Brain (organoid and tissue), 1 donor: ENCODE measurements around the gene SHLD2. TPM values are rescaled to one million over a fixed set of nuclear protein-coding genes. Genes with fewer than 3 reads are reported as not detected.

ENCODE experiments used
- polyA plus RNA-seq: library from polyadenylated mRNA; stranded (reverse); fragments of 350-450 nt; fragmentation: Illumina TruSeq; extraction: RNeasy Lipid Tissue Mini Kit (QIAGEN cat#74804); gene quantifications from one replicate; pipeline ENCODE4 v1.2.3, GENCODE V29; 2015; ENCODE audit warnings: low read depth, low replicate concordance; ENCODE audit not compliant: insufficient read depth

Gene SHLD2
- polyA plus RNA-seq, 1 donor from 2014 or later, result 2.3 TPM

Other genes with a start within 250 kb of the SHLD2 start
- 11.5 TPM for gene MMRN2, start 137.6 kb upstream of the SHLD2 start, polyA plus RNA-seq
- gene SNCG, start 136.6 kb upstream of the SHLD2 start, polyA plus RNA-seq, result 154 TPM
- gene ADIRF, start 126.7 kb upstream of the SHLD2 start, polyA plus RNA-seq, result 84.5 TPM
- not detected for gene FAM25A, start 74.9 kb upstream of the SHLD2 start, polyA plus RNA-seq
- 117 TPM for gene GLUD1, start 363 bp upstream of the SHLD2 start, polyA plus RNA-seq
- gene NUTM2A, start 130.2 kb downstream of the SHLD2 start, polyA plus RNA-seq, result 1.5 TPM